Esophagus mucosa (tissue), 1 donor: ENCODE data around the gene CAMK1G. TPM values are rescaled to one million over a fixed set of nuclear protein-coding genes. Genes with fewer than 3 reads are reported as not detected.

Source experiments
- total RNA-seq: library from RNA; stranded (reverse); gene quantifications from one replicate; pipeline ENCODE4 v1.2.4, GENCODE V29; 2023
- donor health status: DM: yes; HTN: yes; CAD: no.

Gene CAMK1G
- total RNA-seq, 1 donor from 2014 or later, result not detected

Other genes starting within 250 kb of the CAMK1G start
- 76.7 TPM for gene LAMB3, start 68.7 kb downstream of the CAMK1G start, total RNA-seq
- 2.3 TPM for gene G0S2, start 91.7 kb downstream of the CAMK1G start, total RNA-seq
- gene HSD11B1, start 121.1 kb downstream of the CAMK1G start, total RNA-seq, result 0.36 TPM
- gene TRAF3IP3, start 172.3 kb downstream of the CAMK1G start, total RNA-seq, result 0.80 TPM
- gene C1orf74, start 200.8 kb downstream of the CAMK1G start, total RNA-seq, result 6.3 TPM
- gene IRF6, start 222.4 kb downstream of the CAMK1G start, total RNA-seq, result 159 TPM
- gene UTP25, start 244.3 kb downstream of the CAMK1G start, total RNA-seq, result 4.9 TPM